Cardiac fibroblast (primary cell): ENCODE measurements around the gene CASP1.
"Not testable (repeated sequence)": the region's sequence is repeated elsewhere in the genome, so short reads cannot be mapped to it uniquely, and the experiment has no call there.

Experiments used
- DNase-seq, 2 donors: peaks; one replicate each; pipeline versions ENCODE4 v3.0.0 to v3.0.0-alpha.2; 2010; ENCODE audit warnings: low read depth in 2 of 2
- H3K4me3 ChIP-seq, 2 donors: replicated peaks in 1 of 2; 1 replicate in 1 of 2; 2 replicates in 1 of 2; pipeline ENCODE4 v1.5.1; 2011; ENCODE audit warnings: low read depth in 2 of 2, low read length in 2 of 2, mild to moderate bottlenecking in 2 of 2, moderate library complexity in 1 of 2
- TF ChIP-seq, protein P1 (sequence below): IDR thresholded peaks from one replicate; pipeline ENCODE4 v1.5.1; 2011; ENCODE audit warnings: low read depth, mild to moderate bottlenecking, low read length, inconsistent platforms

Gene CASP1

DNA sequence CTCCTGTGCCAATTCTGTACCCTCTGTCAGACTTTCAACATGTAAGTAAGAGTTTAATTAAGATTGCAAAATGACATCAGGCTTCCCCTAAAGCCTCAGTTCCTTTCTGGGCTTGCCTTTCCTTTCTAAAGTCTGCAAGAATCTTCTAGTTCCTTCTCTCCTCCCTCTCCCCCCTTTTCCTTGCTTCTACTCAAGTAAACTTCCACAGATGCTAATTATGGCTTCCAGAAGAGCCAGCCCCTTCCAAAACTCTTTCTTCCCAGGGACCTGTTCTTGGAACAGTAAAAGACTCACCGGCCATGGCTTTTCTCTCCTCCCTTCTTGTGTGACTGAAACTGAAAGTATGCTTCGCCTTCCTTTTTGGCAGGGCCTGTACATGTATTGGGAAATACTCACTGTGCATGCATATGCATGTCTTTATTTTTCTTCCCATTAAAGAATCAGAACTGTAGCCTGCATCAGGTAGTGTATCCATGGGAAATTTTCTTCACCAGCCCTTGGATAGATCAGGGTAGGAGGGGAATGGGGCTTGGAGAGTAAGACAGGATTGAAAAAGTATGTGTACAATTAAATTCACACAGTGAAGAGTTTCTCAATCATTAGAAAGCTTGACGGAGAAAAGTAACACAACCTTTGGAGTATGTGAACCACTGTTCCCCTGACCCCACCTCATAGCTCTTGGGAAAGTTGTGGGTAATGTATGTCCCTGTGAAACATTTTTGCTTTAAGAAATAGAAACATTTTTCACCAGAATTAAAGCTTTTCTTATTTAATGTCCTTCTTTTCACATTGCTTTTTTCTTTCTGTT is at the start of gene CASP1:
Gene CASP1, minus strand, starts transcription at position 332 of the 808 bp plus-strand sequence. Its CDS starts 31 bp downstream, at position 301.
- TF ChIP-seq, protein P1, sequence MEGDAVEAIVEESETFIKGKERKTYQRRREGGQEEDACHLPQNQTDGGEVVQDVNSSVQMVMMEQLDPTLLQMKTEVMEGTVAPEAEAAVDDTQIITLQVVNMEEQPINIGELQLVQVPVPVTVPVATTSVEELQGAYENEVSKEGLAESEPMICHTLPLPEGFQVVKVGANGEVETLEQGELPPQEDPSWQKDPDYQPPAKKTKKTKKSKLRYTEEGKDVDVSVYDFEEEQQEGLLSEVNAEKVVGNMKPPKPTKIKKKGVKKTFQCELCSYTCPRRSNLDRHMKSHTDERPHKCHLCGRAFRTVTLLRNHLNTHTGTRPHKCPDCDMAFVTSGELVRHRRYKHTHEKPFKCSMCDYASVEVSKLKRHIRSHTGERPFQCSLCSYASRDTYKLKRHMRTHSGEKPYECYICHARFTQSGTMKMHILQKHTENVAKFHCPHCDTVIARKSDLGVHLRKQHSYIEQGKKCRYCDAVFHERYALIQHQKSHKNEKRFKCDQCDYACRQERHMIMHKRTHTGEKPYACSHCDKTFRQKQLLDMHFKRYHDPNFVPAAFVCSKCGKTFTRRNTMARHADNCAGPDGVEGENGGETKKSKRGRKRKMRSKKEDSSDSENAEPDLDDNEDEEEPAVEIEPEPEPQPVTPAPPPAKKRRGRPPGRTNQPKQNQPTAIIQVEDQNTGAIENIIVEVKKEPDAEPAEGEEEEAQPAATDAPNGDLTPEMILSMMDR: no peak
- peak within 1 kb of the TSS; percentile 20 to 45 for H3K4me3 ChIP-seq
- DNase-seq: peak; percentile 86 to 89

DNA sequence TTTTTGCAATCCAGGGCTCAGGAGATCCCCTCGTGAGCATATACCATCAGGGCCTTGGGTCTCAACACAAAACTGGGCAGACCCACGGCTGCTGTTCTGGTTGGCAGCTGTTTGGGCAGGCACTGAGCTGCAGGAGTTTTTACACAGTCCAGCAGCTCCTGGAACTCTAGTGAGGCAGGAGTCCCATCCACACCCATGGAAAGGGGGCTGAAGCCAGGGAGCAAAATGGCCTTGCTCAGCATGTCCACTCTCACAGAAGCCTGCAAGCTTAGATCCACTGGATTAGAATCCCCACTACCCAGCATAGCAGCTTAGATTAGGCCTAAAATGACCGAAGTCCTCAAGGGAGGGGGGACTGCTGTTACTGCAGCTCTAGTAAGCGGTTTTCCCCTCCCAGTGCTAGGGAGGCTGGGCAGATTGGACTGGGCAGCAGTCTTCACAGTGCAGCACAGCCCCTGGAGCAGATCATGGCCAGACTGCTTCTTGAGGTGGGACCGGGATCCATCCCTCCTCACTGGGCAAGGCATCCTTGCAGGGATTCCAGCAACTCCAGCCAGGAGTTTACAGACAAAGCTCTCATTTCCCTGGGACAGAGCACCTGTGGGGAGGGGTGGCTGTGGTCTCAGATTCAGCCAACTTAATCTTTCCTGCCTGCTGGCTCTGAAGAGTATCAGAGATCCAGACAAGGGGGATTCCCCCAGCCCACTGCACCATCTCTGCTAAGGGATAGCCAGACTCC is 46.6 kb upstream of the CASP1 start:
- TF ChIP-seq, protein P1: no peak
- no peak for DNase-seq
- H3K4me3 ChIP-seq: no peak overlapping the region

DNA sequence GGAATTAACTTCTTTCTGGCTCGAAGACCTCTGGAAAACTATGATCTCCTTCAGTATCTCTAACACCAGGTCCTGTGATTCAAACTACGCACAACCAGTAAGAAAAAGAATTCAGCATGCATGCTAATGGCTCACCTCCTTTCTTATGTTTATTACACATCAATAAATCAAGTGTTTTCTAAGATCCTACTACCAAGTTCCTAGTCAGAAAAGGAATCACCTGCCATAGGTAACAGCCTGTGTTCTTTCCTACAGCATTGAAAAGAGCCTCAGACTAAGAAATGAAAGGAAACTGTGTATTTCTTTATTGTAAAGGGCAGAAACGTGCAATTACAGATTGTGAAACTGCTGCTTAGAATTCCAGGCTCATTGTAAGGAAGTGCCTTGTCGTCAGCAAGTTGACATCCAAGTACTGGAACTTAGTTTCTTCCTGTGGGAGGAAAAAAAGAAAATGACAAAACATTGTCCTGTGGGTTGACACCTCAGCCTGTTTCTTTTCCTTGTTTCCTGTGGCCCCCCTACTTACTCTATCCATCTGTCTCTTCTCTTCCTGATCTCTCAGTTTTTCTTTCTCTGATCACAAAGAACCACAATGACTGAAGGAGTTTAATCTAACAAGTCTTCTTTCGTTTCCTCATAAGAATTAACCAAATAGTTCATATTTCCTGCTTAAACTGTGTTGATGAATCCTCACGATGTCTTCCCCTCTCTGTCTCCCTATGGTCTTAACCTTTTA is 45.4 kb upstream of the CASP1 start:
- DNase-seq: peak; percentile 29 to 45
- H3K4me3 ChIP-seq: not testable (repeated sequence)

DNA sequence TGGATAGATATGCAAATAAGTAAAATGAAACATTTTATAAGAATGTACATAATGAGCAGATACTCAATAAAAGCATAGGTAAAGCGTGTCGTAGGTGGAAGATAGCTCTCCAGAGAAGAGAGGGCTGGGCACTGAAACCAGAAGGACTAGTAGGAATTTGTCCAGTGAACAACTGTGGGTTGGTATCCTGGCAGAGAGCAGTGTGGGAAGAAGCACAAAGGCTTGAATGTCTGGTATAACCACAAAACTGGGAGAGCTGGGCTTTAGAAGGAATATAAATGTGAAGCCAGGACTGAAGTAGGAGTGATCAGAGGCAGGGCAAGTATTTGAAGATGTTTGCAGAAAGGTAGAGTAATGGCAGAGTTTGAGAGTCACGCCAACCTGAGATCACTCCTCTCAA is 43.3 kb upstream of the CASP1 start:
- DNase-seq: no peak
- H3K4me3 ChIP-seq: no peak overlapping the region
- TF ChIP-seq, protein P1: no peak

DNA sequence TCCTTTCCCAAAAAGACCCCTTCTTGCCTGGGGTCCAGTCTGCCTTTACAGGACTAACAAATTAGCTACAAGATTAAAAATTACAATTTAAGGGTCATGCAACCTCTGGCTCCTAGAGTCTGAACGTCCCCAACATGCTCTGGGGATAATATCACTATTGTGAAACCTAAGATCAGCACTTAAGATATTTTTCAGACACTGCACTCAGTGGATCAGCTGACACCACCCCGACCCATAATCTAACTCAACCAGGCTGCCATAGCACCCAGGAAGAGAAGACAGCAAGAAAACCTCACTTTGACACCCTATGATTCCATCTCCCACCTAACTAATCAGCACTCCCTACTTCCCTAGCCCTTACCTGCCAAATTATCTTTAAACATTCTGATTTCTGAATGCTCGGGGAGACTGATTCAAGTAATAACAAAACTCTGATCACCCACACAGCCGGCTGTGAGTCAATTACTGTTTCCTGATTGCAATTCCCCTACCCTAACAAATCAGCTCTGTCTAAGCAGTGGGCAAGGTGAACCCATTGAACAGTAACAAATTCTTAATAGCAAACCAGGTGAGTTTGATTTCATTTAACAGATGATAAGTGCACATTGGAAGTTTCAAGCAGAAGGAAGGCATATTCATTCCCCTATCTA is 42.3 kb upstream of the CASP1 start:
- H3K4me3 ChIP-seq, DNase-seq: not testable (repeated sequence)

DNA sequence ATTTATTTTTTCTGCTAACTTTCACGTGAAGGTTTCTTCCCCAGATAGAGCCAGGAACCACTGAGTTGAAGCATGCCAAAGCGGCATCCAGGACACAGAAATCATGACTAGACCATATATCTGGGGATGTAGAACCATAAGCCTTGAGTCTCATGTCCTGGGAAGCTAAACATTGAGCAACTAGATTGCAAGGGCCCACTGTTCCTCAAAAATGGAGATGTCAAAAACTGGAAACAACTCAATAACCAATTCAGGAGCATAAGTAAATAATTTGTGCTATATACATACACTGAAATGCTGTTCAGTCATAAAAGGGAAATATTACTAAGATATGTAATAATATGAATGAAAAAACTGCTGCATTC is 39.2 kb upstream of the CASP1 start:
- DNase-seq: no peak
- TF ChIP-seq, protein P1: no peak
- no peak overlapping the region for H3K4me3 ChIP-seq

DNA sequence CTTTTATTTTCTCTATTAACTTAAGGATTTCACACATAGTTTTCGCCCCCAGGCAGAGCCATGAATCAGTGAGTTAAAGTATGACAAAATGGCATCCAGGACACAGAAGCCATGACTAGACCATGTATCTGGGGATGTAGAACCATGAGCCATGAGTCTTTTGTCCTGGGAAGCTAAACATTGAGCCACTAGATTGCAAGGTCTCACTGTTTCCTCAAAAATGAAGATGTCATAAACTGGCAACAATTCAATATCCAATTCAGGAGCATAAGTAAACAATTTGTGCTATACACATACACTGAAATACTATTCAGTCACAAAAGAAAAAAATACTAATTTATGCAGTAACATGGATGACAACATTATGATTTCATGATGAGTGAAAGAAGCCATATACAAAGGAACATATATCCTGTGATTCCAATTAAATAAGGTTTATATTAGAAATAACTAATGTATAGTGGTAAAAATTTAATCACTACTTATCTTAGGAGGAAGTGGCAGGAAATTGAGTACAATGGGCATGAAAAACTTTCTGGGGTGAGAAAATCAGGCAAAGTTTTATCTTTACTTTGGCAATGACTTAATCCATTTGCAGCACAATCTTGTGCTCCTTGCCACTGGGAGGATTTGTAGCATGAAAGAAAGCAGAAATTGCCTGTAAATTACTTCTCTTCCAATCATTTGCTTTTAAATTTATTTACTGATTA is 38.7 kb upstream of the CASP1 start:
- TF ChIP-seq, protein P1: no peak
- H3K4me3 ChIP-seq: no peak overlapping the region
- peak in 1 of 2 donors; percentile 8 for DNase-seq

DNA sequence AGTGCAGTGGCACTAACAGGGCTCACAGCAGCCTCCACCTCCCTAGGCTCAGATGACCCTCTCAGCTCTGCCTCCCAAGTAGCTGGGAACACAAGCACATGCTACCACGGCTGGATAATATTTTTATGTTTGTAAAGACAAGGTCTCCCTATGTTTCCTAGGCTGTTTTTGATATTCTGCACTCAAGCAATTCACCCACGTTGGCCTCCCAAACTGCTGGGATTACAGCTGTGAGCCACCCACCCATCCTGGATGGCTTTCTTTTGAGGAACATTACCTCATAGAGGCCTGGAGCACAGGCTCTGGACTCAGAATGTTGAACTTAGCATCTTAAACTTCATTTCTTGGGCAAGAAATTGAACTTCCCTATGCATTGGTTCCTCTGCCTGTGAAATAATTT is 37.1 kb upstream of the CASP1 start:
- DNase-seq, H3K4me3 ChIP-seq: not testable (repeated sequence)
